Stimulated activated CD4-positive, alpha-beta T cell treated with anti-CD3 and anti-CD28 coated beads, Interleukin-2, amount 100 ng/mL, for 24 hours (primary cell): ENCODE measurements around the gene CDC42EP2.

ENCODE experiments used
- DNase-seq, 2 donors: peaks; one replicate each; pipeline ENCODE4 v3.0.0-alpha.2; 2020

CDC42EP2 gene

GRCh38 chr11:65314501-65315203 is at the start of gene CDC42EP2:
CDC42EP2 (plus strand) TSS chr11:65314866; CDS start chr11:65320899, 6,033 bp downstream.
- peak; percentile 76 to 82 for DNase-seq

DNA sequence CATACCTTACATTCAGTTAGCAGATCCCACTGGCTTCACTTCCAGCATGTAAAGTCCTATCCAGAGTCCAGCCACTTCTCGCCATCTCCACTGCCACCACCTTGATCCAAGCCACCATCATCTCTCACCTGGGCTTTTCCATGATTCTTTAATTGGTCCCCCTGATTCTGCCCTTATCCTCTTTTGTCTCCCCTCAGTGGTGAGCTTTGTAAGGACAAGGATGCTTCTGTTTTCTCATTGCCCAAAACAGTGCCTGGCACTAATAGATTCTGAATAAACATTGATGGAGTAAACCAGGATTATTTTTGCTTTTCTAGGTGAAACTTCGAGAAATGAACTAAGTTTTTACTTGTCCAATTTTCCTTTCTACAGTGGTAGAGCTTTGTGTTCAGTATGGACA is 48.5 kb upstream of the CDC42EP2 start:
- no peak for DNase-seq

DNA sequence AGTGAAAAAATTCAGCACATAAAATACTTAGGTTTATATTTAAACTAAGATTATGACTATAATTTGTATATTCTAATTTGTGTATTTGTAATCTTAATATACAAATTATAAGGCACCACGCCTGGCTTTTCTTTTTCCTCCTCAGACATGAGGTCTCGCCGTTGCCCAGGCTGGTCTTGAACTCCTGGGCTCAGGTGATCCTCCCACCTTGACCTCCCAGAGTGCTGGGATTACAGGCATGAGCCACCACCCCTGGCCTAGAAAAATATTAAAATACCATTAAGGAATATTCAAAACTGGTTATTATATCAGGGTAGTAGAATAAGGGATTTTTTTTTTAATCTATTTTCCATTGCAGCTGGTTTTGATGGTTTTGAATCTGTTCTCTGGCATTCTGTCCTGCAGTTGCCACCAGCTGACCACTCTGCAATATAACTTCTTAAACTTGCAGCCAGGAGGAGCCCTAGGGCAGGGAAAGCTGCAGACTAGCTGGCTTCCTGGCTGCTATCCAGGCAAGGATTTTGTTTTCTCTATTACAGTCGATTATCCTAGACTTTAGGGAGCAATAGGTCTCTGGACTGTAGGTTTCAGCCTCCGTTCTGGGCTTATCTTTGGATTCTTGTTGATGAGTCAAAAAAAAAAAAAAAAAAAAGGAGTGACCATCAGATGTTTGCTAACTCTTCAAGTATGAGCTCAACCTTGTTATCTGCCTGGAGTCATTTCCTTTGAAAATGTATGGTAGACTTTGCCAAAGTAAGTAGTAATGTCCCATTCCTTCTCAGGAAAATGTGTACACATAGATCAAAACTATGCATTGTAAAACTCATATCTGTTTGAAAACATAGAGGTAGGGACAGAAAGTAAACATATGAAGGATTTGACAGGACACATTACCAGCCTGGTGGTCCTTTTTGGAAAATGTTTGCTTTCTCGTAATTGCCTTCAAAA is 39.7 kb upstream of the CDC42EP2 start:
- no peak for DNase-seq

DNA sequence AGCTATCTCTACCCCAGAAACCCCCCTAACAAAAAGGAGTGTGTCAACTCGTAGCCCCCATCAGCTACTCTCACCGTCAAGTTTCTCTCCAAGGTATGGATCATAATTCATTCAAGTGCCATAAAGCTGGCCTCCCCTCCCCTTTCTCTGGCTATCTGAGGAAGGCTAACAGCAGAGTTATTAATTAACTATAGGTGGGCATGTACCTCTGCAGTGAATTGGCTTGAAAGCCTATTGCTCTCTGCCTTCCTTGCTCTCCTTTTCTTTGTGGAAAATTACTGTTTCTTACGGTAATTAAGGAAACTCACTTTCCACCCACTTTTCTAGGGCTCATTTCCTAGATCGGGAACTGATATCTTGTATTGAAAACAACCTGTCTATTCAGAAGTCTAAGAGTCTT is 38.8 kb upstream of the CDC42EP2 start:
- no peak for DNase-seq

DNA sequence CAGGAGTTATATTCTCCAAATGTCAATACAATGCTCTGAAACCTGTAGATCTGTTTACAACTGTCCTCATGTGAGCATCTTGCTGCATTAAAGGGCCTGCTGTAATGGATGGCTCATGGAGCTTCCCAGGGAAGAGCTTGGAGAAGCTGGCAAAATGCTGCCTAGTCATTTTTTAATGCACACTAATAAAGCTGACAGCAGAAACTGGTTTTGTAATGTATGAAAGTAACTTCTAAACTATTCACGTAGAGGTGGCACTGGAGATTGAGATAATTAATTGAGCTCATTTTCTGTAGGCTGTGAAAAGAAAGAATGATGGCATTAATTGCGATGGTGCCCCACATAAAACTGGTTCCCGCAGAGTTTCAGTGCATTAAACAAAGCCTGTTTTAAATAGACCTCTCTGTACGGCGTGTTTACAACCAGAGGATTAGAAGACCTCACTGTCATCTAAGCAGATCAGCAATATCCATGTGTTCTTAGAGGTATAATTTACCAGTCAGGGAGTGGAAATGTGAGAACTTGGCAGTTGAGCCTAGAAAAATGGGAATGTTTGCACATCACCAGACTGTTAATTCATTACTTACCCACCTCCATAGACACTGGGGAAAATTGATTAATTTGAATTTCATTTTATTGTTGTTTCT is 36.9 kb upstream of the CDC42EP2 start:
- DNase-seq, result no peak

GRCh38 chr11:65278356-65278755 is 36.3 kb upstream of the CDC42EP2 start:
- DNase-seq, result no peak

DNA sequence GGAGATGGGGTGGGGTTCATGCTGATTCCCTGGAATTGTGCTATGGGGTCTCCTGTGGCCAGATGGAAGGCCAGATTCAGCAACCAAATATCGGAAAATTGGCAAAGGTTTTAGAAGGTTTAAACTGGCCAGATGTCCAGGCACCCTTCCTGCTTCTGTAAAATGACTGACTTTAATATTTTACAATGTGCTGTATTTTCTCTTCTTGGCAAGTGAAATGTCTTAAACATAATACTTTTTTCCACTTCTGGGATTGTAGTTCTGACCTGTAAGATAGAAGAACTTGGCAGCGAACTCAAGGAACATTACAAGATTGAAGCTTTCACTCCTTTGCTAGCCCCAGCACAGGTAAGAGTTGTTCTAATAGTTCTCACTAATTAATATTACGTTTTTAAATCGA is 35.4 kb upstream of the CDC42EP2 start:
- DNase-seq, result no peak

GRCh38 chr11:65279741-65280440 is 34.8 kb upstream of the CDC42EP2 start:
- peak; percentile 54 to 64 for DNase-seq

DNA sequence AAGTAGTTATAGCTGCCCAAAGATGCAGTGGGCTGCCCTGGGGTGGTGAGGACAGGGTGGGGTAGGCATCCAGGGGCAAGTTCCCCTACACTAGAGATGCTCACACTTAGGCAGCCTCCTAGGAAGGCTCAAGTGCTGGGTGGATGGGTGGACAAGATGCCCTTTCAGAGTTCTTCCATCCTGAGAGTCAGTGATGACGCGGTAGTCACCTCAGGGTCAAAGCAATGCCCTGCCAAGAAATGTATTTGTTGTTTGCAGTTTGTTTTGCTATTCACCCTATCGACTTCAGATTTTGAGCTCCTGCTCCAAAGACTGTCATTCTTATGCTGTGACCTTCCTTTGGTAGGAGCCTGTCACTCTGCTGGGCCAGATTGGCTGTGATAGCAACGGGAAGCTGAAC is 34.0 kb upstream of the CDC42EP2 start:
- no peak for DNase-seq

DNA sequence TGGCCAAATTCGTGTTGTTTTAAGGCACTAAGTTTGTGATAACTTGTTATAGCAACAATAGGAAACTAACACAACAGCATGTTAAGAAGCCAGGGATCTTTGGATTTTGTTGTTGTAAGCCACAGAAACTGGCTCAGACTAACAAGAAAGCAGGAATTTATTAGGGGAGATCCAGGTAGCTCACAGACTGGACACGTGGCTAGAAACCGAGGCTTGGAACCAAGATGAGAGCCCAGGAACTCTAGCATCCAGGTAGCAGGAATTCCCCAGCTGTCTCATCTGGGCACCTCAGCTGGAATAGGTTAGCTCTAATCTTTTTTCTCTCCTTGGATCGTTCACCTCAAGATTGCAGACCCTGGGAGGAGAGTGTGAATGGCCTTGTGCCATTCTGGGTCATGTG is 28.0 kb upstream of the CDC42EP2 start:
- DNase-seq, result no peak

DNA sequence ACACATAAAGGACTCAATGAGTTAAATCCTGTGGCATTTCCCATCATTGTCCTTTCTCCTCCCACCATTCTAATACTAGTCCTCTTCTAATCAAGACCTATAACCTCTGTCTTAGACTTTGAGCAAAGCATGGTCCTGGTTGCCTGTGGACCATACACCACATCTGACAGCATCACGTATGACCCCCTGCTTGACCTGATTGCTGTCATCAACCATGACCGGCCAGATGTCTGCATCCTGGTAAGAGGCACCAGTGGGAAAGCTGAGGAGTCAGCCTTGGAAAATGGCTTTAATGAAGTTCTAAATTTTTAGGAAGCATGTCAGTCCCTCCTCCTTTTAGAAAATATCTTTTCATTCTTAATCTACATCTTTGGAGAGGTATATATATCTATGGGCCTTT is 27.1 kb upstream of the CDC42EP2 start:
- no peak for DNase-seq

DNA sequence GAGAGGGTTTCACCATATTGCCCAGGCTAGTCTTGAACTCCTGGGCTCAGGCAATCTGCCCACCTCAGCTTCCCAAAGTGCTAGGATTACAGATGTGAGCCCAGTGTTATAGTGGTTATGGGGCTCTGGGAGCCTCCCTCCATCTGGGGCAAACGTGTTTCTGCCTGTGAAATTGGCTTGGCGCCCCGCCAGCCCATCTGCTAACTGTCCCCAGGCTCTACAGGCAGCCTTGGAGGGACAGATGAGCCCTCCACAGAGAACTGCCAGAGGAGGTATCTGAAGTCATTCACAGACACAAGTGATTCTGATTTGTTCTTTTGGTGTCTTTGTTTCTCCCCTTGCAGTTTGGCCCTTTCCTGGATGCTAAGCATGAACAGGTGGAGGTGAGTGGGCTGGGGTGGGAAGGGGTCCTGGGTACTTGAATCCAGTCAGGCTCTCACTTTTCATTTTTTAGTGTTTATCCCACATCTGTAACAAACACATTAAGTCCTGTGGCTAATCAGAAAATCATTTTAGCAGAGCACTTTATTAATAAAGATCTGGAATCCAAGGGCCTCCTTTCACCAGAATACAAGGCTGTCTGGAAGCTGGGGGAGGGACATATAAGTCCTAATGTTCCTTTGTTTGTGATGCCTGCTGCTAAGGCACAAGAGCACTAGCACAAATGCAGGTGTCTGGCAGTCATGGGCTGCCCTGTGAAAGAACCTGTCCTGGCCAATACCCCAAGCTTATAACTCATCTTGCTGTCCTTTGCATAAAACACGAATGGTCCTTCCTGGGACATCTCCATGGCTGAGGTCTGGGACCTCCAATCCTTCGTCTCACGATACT is 25.7 kb upstream of the CDC42EP2 start:
- DNase-seq, result no peak

DNA sequence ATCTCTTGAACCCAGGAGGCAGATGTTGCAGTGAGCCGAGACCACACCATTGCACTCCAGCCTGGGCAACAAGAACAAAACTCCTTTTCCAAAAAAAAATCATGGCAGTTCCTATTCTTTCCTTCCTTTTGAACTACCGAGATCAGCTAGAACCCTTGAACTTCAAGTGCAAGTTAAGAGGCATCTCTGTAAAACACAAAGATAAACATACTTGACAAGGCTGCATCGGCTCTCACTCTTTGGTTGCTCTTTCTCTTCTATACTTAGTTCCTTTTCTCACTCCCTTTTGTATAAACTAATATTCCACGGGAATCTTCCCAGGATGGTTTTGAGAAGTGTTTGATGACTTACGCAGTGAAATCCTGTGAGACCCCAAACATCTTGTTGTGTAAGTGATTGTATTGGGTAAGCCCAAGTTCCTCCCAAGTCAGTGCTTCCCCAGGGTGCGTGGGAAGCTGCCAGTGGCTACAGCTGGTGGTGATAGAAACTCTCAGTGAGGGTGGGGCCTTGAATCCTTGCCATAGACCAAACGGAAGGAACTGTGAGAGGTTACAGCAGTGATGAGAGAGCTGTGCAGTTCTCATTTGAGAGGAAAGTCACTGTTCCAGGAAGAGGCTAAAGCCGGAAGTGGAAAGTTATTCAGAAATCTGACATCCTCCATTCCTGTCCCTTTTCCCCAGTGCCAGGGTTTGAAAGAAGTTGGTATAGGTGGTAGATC is 24.1 kb upstream of the CDC42EP2 start:
- DNase-seq, result no peak

DNA sequence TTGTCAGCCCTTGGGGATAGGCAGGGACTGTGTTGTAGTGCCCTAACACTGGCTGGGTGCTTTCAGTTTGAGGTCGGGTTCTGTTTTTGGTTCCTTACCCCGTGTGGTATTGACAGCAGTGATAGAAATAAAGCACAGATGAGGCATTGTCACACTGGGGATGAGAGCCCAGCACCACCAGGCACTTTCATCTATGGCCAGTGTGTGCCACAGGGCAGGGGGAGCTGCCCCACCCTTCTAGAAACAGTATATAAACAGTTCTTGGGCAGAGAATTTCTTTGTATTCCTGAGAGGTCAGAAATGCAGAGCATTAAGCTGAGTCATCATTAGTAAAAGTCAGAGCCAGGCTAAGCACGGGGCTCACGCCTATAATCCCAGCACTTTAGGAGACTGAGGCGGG is 23.1 kb upstream of the CDC42EP2 start:
- DNase-seq, result no peak

- no peak for DNase-seq
Observed at GRCh38 chr11:65292890-65293289, 21.8 kb upstream of the CDC42EP2 start.

GRCh38 chr11:65293909-65294381 is 20.7 kb upstream of the CDC42EP2 start:
- no peak for DNase-seq

GRCh38 chr11:65295001-65295400 is 19.7 kb upstream of the CDC42EP2 start:
- no peak for DNase-seq

DNA sequence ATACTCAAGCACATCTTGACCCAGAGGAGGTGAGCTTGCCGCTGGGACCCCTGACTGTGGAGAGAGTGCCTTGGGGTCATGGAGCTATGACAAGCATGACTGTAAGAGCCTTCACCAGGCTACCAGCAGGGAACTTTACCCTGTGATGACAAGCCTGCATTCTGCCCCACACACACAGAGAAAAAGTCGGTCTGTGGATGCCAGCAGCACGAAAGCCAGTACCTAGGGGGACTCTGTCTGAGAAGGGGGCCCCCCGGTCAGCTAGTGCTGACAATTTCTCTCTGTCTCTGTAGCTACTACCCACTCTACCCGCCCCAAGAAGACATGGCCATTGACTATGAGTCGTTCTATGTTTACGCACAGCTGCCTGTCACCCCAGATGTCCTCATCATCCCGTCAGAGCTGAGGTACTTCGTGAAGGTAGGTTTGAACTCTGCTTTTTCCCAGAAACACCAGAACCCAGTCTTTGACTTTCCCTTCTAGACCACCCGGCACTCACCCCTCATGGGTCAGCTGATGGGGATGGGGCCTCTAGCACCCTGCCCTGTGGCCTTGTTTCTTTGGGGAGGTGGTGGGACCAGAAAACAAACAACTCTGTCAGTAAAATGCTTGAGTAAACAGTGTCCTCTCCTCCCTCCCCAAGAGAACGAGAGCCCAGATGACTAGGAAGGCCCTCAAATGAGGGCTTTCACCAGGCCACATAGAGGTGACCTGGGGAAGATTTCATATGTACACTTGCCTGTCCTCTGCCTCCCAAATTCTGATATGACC is 18.9 kb upstream of the CDC42EP2 start:
- DNase-seq, result no peak

GRCh38 chr11:65297026-65297672 is 17.5 kb upstream of the CDC42EP2 start:
- no peak for DNase-seq

DNA sequence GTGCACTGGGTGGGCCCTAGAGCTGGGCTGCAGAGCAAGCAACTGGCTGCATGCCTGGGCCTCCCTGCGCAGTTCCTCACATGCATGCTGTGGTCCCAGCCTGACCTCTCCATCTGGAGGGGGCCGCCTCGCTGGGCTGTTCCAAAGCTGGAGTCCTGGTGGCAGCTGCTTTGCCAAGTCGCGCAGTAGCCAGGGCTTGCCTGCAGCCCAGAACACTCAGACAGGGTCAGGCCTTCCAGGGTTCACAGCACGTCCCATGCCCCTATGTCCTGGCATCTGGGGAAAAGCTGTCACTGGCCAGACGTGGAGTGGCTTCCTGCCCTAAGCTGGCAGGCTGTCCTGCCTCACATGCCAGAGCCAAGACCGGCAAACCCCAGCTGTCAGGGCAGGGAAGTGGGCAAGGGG is 16.5 kb upstream of the CDC42EP2 start:
- DNase-seq, result no peak
